Dermis blood vessel endothelial cell (primary cell): ENCODE measurements around the gene IGSF23. TPM values are rescaled to one million over a fixed set of nuclear protein-coding genes. Genes with fewer than 3 reads are reported as not detected.
"Not testable (repeated sequence)": the region's sequence is repeated elsewhere in the genome, so short reads cannot be mapped to it uniquely, and the experiment has no call there.

Experiments
- DNase-seq: peaks from one replicate; pipeline ENCODE4 v3.0.0; 2010
- total RNA-seq: library from RNA; depleted of rRNA; stranded (reverse); fragments of >200 nt; gene quantifications from 2 replicates; pipeline ENCODE4 v1.2.3, GENCODE V29; 2014

The IGSF23 gene
- total RNA-seq, 1 donor from 2014 or later = not detected

DNA sequence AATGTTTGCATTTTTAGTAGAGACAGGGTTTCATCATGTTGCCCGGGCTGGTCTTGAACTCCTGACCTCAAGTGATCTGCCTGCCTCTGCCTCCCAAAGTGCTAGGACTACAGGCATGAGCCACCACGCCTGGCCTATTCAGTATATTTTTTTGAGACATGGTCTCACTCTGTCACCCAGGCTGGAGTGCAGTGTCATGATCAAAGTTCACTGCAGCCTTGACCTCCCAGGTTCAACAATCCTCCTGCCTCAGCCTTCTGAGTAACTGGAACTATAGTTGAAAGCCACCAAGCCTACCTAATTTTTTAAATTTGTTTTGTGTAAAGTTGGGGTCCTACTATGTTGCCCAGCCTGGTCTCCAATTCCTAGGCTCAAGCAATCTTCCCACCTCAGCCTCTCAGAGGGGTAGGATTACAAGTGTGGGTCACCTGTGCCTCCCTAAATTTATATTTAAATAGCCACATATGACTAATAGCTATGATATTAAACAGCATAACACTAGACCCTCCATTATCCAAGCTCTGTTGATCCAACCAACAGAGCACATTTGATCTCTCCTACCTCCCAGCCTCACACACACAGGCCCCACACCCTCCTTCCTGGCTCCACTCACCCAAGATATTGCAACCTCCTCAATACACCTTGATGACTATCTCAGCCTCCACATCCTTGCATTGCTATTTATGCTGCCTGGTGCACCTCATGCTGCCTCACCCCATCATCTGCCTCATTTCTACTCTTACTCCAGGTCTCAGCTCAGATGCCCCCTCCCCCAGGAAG lies 55.8 kb downstream of the IGSF23 start:
- DNase-seq = no peak

- not testable (repeated sequence) for DNase-seq
Observed at GRCh38 chr19:44670027-44670426, 56.7 kb downstream of the IGSF23 start.

DNA sequence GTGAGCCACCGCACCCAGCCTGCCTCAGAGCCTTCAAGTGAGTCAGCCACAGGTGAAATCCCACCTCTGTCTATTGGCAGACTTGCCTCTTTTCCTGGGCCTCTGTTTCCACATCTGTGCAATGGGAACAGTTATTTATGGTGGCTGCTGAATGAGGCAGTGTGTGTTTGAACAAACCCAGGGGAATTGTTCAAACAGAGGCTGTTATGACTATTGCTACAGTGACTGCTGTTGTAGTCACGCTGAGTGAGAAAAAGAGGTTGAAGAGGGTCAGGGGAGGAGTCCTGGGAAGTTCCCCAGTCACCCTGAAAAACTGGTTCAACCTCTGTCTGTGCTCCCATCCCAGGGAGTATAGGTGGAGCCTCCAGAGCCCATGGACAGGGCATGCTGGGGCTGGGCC lies 58.0 kb downstream of the IGSF23 start, which contains the start of gene CEACAM19:
TSS of gene CEACAM19 (plus strand) at position 83 of the 400 bp plus-strand sequence. CDS start 450 bp downstream, outside the sequence.
- no peak for DNase-seq

DNA sequence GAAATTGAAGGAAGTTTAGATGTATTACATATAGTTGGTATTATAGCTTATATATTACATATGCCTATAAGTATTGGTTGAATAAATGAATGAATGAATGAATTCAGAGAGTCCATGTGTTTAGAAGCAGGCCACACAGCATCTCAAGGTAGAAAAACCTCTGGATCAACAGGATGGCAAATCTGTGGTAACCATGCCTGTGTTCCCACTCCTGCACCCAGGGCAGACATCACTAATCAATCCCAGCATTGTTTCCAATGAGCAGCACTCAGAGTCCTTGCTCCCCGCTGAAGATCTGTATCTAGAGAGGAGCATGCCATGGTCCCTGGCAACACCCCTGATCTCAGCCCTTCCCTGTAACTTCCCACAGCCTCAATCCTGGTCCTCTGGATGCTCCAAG lies 58.9 kb downstream of the IGSF23 start:
- DNase-seq = no peak

DNA sequence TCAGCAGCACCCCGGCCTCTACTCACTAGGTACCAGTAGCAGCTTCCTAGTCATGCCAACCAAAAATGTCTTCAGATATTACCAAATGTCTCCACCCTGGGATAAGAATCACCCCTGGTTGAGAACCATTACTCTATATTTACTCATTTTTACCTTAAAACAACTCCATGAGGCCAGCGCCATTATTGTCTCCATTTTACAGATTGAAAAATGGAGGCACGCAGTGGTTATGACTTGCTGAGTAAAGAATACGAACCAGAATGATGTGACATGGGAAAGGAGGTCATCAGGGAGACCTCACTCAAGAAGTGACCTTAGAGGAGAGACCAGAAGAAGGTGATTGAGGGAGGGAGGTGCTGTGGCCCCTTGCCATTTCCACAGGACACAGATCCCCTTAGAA lies 60.1 kb downstream of the IGSF23 start:
- DNase-seq = no peak

DNA sequence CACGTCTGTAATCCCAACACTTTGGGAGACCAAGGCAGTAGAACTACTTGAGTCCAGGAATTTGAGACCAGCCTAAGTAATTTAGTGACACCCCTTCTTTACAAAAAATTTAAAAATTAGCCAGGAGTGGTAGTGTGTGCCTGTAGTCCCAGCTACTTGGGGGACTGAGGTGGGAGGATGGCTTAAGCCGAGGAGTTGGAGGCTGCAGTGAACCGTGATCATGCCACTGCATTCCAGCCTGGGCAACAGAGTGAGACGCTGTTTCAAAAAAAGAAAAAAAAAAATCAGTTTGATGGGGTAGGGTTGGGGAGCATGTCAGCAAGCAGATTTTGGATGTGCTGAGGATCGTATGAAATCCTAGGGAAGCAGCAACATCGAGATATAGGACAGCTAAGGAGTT lies 62.2 kb downstream of the IGSF23 start:
- DNase-seq = no peak

GRCh38 chr19:44677019-44677811 lies 63.9 kb downstream of the IGSF23 start:
- DNase-seq = peak; percentile 42

- DNase-seq = no peak
Observed at GRCh38 chr19:44680536-44680935, 67.2 kb downstream of the IGSF23 start.

GRCh38 chr19:44681992-44682790 lies 68.8 kb downstream of the IGSF23 start:
- DNase-seq = no peak

GRCh38 chr19:44682807-44683206 lies 69.4 kb downstream of the IGSF23 start:
- no peak for DNase-seq

DNA sequence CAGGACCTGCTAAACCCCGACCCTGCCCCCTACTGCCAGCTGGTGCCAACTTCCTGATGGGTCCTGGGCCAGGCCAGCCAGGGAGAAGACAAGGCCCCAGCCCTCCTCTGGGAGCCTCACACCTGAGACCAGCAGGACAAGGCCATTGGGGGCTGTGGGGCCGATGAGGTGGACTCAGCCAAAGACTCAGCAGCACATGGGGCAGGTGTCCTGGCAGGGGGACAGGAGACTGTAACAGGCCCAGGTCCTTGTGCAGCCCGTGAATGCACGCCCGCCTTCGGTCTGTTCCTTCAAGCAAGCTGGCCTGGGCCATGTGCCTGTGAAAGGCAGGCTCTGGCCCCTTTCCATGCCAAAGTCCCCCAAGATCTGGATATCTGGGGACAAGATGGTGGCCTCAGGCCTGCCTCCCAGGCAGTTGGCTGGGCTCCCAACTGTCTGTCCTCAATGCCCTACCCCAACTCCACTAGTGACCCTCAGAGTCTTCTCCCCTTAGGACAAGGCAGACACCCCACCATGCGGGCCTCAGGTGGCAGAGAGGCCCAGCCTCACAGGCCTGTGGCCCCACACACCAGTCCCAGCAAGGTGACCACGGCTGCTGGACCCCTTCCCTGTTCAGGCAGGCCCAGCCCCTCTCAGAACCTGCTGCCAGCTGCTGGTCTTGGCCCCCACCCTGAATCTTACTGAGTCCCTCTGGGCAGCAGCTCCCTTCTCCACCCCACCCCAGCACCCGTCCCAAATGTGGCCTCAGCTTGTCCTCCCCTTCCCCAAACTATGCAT lies 70.3 kb downstream of the IGSF23 start:
- DNase-seq = no peak

GRCh38 chr19:44684396-44684795 lies 71.0 kb downstream of the IGSF23 start:
- not testable (repeated sequence) for DNase-seq

GRCh38 chr19:44684892-44685863 lies 71.8 kb downstream of the IGSF23 start:
- DNase-seq = peak; percentile 96

- DNase-seq = peak; percentile 57
Observed at GRCh38 chr19:44685877-44686276, 72.5 kb downstream of the IGSF23 start.

Other genes starting within 250 kb of the IGSF23 start
- gene ZNF285, start 212.0 kb upstream of the IGSF23 start, total RNA-seq = 3.2 and 5.8 TPM in 2 replicates
- gene ZNF229, start 165.1 kb upstream of the IGSF23 start, total RNA-seq = 5.9 and 14.6 TPM in 2 replicates
- gene ZNF180, start 113.0 kb upstream of the IGSF23 start, total RNA-seq = 15.4 and 18.0 TPM in 2 replicates
- 0.05 TPM in 1 of 2 replicates, not detected in the other for gene CEACAM20, start 83.9 kb upstream of the IGSF23 start, total RNA-seq
- gene PVR, start 30.3 kb downstream of the IGSF23 start, total RNA-seq = 95.7 and 104 TPM in 2 replicates
- 0.47 and 0.85 TPM in 2 replicates for gene CEACAM19, start 57.9 kb downstream of the IGSF23 start, total RNA-seq
- 0.17 TPM in 1 of 2 replicates, not detected in the other for gene CEACAM16, start 85.6 kb downstream of the IGSF23 start, total RNA-seq
- 3.2 and 6.3 TPM in 2 replicates for gene BCL3, start 135.1 kb downstream of the IGSF23 start, total RNA-seq
- not detected in 2 replicates for gene CBLC, start 164.3 kb downstream of the IGSF23 start, total RNA-seq
- 56.5 and 62.3 TPM in 2 replicates for gene BCAM, start 195.5 kb downstream of the IGSF23 start, total RNA-seq
- gene NECTIN2, start 232.7 kb downstream of the IGSF23 start, total RNA-seq = 154 and 187 TPM in 2 replicates